Thoracic aorta (tissue), 2 donors: Measurements from ENCODE around the gene KMT2B. TPM values are rescaled to one million over a fixed set of nuclear protein-coding genes. Genes with fewer than 3 reads are reported as not detected.
A peak's percentile ranks its signal among the peaks of the same experiment; 100 is the strongest.

Source experiments
- ATAC-seq: fragments of 150-250 bp; one replicate; pipeline ENCODE4 v1.8.0; 2017; ENCODE audit warnings: low read depth; ENCODE audit not compliant: insufficient number of reproducible peaks, low FRiP score
- DNase-seq: peaks from one replicate; pipeline ENCODE4 v3.0.0-alpha.2; 2020; ENCODE audit warnings: low spot score
- H3K27ac ChIP-seq, 2 donors: fragments of 200-600 bp; sonication (generic); 1 replicate in 1 of 2; 2 replicates in 1 of 2; pipeline ENCODE4 v1.5.1; 2016; ENCODE audit warnings: mild to moderate bottlenecking in 2 of 2, moderate library complexity in 2 of 2
- H3K27me3 ChIP-seq: fragments of 200-600 bp; sonication (generic); replicated peaks from 2 replicates; pipeline ENCODE4 v1.6.0; 2016; ENCODE audit warnings: mild to moderate bottlenecking; ENCODE audit not compliant: insufficient read depth
- H3K36me3 ChIP-seq: fragments of 200-600 bp; sonication (generic); one replicate; pipeline ENCODE4 v1.5.1; 2016
- H3K4me1 ChIP-seq, 2 donors: fragments of 200-600 bp; sonication (generic); 1 replicate in 1 of 2; 2 replicates in 1 of 2; pipeline versions ENCODE4 v1.5.1 to v1.6.0; 2016; ENCODE audit warnings: low read depth in 2 of 2, mild to moderate bottlenecking in 1 of 2; ENCODE audit not compliant: control insufficient read depth in 1 of 2
- H3K4me3 ChIP-seq: fragments of 200-600 bp; sonication (generic); 2 replicates; pipeline ENCODE4 v1.5.1; 2016; ENCODE audit warnings: mild to moderate bottlenecking
- H3K9me3 ChIP-seq: fragments of 200-600 bp; sonication (generic); 2 replicates; pipeline ENCODE4 v1.5.1; 2016
- total RNA-seq, 2 donors: library from RNA; depleted of rRNA; stranded (reverse); fragments of >200 nt; gene quantifications; one replicate each; pipeline versions ENCODE4 v1.1.0 to v1.2.3, GENCODE V29; 2016
- TF ChIP-seq, protein P1 (sequence below): fragments of 200-600 bp; sonication (generic); IDR thresholded peaks from one replicate; pipeline ENCODE4 v1.5.1; 2019; ENCODE audit warnings: antibody characterized with exemption

KMT2B gene
- total RNA-seq, 2 donors from 2014 or later: 26.4 to 31.3 TPM

- Histone ChIP-seq H3K27me3 (no peaks in the 10 kb centered on the region), H3K4me3 (peak overlapping the region; percentile 84), H3K36me3 (peaks cover 27% of the 10 kb centered on the region), H3K27ac (peak overlapping the region; percentile 80 to 93), H3K9me3 (no peaks in the 10 kb centered on the region), H3K4me1 (peaks cover 7 to 25% of the 10 kb centered on the region in 2 donors)
- DNase-seq (peak; percentile 96), ATAC-seq (peak; percentile 86)
- TF ChIP-seq, protein P1, sequence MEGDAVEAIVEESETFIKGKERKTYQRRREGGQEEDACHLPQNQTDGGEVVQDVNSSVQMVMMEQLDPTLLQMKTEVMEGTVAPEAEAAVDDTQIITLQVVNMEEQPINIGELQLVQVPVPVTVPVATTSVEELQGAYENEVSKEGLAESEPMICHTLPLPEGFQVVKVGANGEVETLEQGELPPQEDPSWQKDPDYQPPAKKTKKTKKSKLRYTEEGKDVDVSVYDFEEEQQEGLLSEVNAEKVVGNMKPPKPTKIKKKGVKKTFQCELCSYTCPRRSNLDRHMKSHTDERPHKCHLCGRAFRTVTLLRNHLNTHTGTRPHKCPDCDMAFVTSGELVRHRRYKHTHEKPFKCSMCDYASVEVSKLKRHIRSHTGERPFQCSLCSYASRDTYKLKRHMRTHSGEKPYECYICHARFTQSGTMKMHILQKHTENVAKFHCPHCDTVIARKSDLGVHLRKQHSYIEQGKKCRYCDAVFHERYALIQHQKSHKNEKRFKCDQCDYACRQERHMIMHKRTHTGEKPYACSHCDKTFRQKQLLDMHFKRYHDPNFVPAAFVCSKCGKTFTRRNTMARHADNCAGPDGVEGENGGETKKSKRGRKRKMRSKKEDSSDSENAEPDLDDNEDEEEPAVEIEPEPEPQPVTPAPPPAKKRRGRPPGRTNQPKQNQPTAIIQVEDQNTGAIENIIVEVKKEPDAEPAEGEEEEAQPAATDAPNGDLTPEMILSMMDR: peak; percentile 21
Observed at GRCh38 chr19:35740423-35741202, 22.8 kb downstream of the KMT2B start.

- Histone ChIP-seq H3K9me3 (no peaks in the 10 kb centered on the region), H3K36me3 (peaks cover 26% of the 10 kb centered on the region), H3K4me1 (peaks cover 10 to 30% of the 10 kb centered on the region in 2 donors), H3K27ac (peak overlapping the region; percentile 80 to 87), H3K27me3 (no peaks in the 10 kb centered on the region), H3K4me3 (peak overlapping the region; percentile 84)
- TF ChIP-seq, protein P1: no peak
- no peak for ATAC-seq
- no peak for DNase-seq
Observed at GRCh38 chr19:35741203-35741515, 23.4 kb downstream of the KMT2B start.

GRCh38 chr19:35742121-35742724, 24.4 kb downstream of the KMT2B start, which contains the start of gene IGFLR1:
Gene IGFLR1 (minus strand): TSS chr19:35742452. CDS start chr19:35741180, 1,272 bp downstream.
- Histone ChIP-seq H3K4me3 (peak within 1 kb of the TSS; percentile 84), H3K9me3 (no peaks in the 10 kb centered on the region), H3K27me3 (no peaks in the 10 kb centered on the region), H3K27ac (peak within 1 kb of the TSS; percentile 43 to 87), H3K4me1 (peaks cover 16 to 36% of the 10 kb centered on the region in 2 donors), H3K36me3 (peaks cover 20% of the 10 kb centered on the region)
- ATAC-seq (no peak), DNase-seq (no peak)
- TF ChIP-seq, protein P1: no peak

GRCh38 chr19:35743640-35744429, 26.0 kb downstream of the KMT2B start:
- peaks cover 22 to 44% of the 10 kb centered on the region in 2 donors for H3K4me1 ChIP-seq
- TF ChIP-seq, protein P1: no peak
- no peak for ATAC-seq
- H3K4me3 ChIP-seq: peak overlapping the region; percentile 91
- no peaks in the 10 kb centered on the region for H3K27me3 ChIP-seq
- H3K9me3 ChIP-seq: no peaks in the 10 kb centered on the region
- DNase-seq: no peak
- peaks cover 6% of the 10 kb centered on the region for H3K36me3 ChIP-seq
- peak overlapping the region; percentile 99 to 100 for H3K27ac ChIP-seq
